PC-3 (cell line): Measurements from ENCODE around the gene WDR1. TPM values are rescaled to one million over a fixed set of nuclear protein-coding genes. Genes with fewer than 3 reads are reported as not detected.

Source experiments
- ATAC-seq: fragments of 200-7000 bp; cut with Tn5 transposase; 2 replicates; pipeline ENCODE4 v1.9.1; 2020; ENCODE audit warnings: mild to moderate bottlenecking, moderate library complexity
- BruUV-seq: library from RNA; stranded (reverse); fragments of 400-500 nt; replicated peaks from 2 replicates; lab custom pipeline; 2021; lab: Mats Ljungman, UMichigan
- CTCF ChIA-PET: fragments of 300-600 bp; sonication (Branson Sonifier 250); formaldehyde crosslinking; loops from one replicate; lab custom pipeline; 2022; ENCODE audit warnings: antibody characterized with exemption; lab: Charles Lee
- POLR2A ChIA-PET: fragments of 300-600 bp; sonication (Branson Sonifier 250); formaldehyde crosslinking; loops from one replicate; lab custom pipeline; 2022; ENCODE audit warnings: antibody characterized with exemption; ENCODE audit not compliant: unreplicated experiment; lab: Charles Lee
- DNase-seq: peaks from one replicate; pipeline ENCODE4 v3.0.0-alpha.2; 2015
- H2AFZ ChIP-seq: fragments of 300-600 bp; sonication (generic); 2 replicates; pipeline ENCODE4 v1.6.0; 2016; ENCODE audit warnings: antibody characterized with exemption, low read length
- H3F3A ChIP-seq: fragments of 300-600 bp; sonication (generic); one replicate; pipeline ENCODE4 v1.6.0; 2017; ENCODE audit warnings: antibody characterized with exemption, low read length, control low read depth, mild to moderate bottlenecking; ENCODE audit not compliant: unreplicated experiment
- H3K27ac ChIP-seq: fragments of 300-600 bp; sonication (generic); 2 replicates; pipeline ENCODE4 v1.5.1; 2016; ENCODE audit warnings: mild to moderate bottlenecking, low read length
- H3K27me3 ChIP-seq: fragments of 300-600 bp; sonication (generic); 2 replicates; pipeline ENCODE4 v1.6.1; 2016; ENCODE audit warnings: low read length, mixed read lengths
- H3K36me3 ChIP-seq: fragments of 300-600 bp; sonication (generic); 2 replicates; pipeline ENCODE4 v1.6.1; 2016; ENCODE audit warnings: low read depth, mixed run types, low read length, mixed read lengths
- H3K4me1 ChIP-seq: fragments of 300-600 bp; sonication (generic); 2 replicates; pipeline ENCODE4 v1.5.1; 2016; ENCODE audit warnings: low read length; ENCODE audit not compliant: insufficient read depth
- H3K4me2 ChIP-seq: fragments of 300-600 bp; sonication (generic); 2 replicates; pipeline ENCODE4 v1.6.0; 2016; ENCODE audit warnings: low read length
- H3K4me3 ChIP-seq: fragments of 300-600 bp; sonication (generic); 2 replicates; pipeline ENCODE4 v1.5.1; 2016; ENCODE audit warnings: mild to moderate bottlenecking, low read length, mixed read lengths
- H3K79me2 ChIP-seq: fragments of 300-600 bp; sonication (generic); 2 replicates; pipeline ENCODE4 v1.6.1; 2017; ENCODE audit warnings: low read length, mixed read lengths
- H3K9ac ChIP-seq: fragments of 300-600 bp; sonication (generic); 2 replicates; pipeline ENCODE4 v1.6.0; 2016; ENCODE audit warnings: mild to moderate bottlenecking, low read length
- H3K9me2 ChIP-seq: fragments of 300-600 bp; sonication (generic); replicated peaks from 2 replicates; pipeline ENCODE4 v1.6.1; 2016; ENCODE audit warnings: mixed run types, low read length, mixed read lengths
- H3K9me3 ChIP-seq: fragments of 300-600 bp; sonication (generic); 2 replicates; pipeline ENCODE4 v1.6.1; 2016; ENCODE audit warnings: low read length, mixed read lengths
- H4K20me1 ChIP-seq: fragments of 300-600 bp; sonication (generic); 2 replicates; pipeline ENCODE4 v1.6.1; 2016; ENCODE audit warnings: low read length, mixed read lengths
- EZH2 ChIP-seq: fragments of 300-600 bp; sonication (generic); IDR thresholded peaks from one replicate; pipeline ENCODE4 v1.6.1; 2017; ENCODE audit warnings: antibody characterized with exemption, mild to moderate bottlenecking, low read length; ENCODE audit not compliant: unreplicated experiment
- EZH2phosphoT487 ChIP-seq: fragments of 300-600 bp; sonication (generic); IDR thresholded peaks from 2 replicates; pipeline ENCODE4 v1.6.1; 2018; ENCODE audit warnings: mild to moderate bottlenecking, antibody characterized with exemption, low read length, borderline replicate concordance
- intact Hi-C: fragments of 100-400 bp; cut with micrococcal nuclease; formaldehyde crosslinking; loops from 2 replicates; pipeline ENCODE4 v1.9.0; 2023
- total RNA-seq: library from RNA; depleted of rRNA; stranded (reverse); fragments of >200 nt; gene quantifications from 2 replicates; pipeline ENCODE4 v1.2.3, GENCODE V29; 2014
- TF ChIP-seq, protein P1 (sequence below): fragments of 300-600 bp; sonication (generic); conservative IDR thresholded peaks from 2 replicates; pipeline ENCODE4 v1.5.1; 2017; ENCODE audit warnings: antibody characterized with exemption, low read depth, mild to moderate bottlenecking, low read length

WDR1 gene
- total RNA-seq, 1 experiment from 2014 or later = 150 TPM

DNA sequence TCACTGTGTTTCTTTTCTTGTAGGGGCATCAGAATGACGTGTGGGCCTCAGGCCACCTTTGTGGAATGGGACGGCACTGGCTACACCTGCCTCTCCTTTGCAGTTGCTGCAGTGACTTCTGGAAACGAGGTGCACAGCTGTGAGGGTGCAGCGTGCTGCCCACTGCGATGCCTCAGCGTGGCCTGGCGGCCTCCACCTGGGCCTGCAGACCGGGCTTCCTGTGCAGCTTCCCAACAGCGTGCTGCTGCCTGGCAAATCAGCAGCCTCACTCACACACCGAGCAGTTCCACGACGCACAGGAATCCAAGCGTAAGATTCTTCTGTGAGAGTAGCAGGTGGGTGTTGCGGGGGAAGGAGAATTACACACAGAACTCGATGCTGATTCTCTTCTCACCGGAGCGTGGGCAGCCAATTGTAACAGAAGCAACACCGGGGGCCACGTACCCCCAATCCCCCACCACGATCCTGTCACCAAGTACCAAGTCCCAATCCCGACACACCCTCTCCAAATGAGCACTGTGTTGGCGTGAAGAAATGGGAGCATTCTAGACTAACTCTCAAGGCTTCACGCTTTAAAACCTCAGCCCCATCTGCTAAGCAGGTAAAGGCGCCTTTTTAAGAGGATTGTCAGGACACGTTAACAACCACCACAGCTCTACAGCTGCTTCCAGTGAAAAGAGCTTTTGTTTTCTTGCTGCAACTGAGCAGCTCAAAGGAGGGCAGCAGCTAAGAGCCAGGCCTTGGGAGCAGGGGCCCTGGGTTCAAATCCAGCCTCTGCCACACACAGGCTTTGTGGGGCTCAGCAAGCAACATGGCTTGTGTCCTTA is 16.9 kb downstream of the WDR1 start:
- H4K20me1 ChIP-seq = peaks cover 3% of the 10 kb centered on the region; the same call in 1 of the 2 replicates
- no peaks in the 10 kb centered on the region for H3K9me2 ChIP-seq
- no peak overlapping the region for H3K9ac ChIP-seq
- ChIA-PET POLR2A (no interaction called here), CTCF (no interaction called here)
- no peak overlapping the region for H3K27ac ChIP-seq
- H3F3A ChIP-seq = peaks cover 5% of the 10 kb centered on the region
- peaks cover 45% of the 10 kb centered on the region for H3K4me1 ChIP-seq
- no peak overlapping the region for H3K4me2 ChIP-seq
- H3K36me3 ChIP-seq = peaks cover 29% of the 10 kb centered on the region
- no peak for TF ChIP-seq EZH2
- TF ChIP-seq, protein P1, sequence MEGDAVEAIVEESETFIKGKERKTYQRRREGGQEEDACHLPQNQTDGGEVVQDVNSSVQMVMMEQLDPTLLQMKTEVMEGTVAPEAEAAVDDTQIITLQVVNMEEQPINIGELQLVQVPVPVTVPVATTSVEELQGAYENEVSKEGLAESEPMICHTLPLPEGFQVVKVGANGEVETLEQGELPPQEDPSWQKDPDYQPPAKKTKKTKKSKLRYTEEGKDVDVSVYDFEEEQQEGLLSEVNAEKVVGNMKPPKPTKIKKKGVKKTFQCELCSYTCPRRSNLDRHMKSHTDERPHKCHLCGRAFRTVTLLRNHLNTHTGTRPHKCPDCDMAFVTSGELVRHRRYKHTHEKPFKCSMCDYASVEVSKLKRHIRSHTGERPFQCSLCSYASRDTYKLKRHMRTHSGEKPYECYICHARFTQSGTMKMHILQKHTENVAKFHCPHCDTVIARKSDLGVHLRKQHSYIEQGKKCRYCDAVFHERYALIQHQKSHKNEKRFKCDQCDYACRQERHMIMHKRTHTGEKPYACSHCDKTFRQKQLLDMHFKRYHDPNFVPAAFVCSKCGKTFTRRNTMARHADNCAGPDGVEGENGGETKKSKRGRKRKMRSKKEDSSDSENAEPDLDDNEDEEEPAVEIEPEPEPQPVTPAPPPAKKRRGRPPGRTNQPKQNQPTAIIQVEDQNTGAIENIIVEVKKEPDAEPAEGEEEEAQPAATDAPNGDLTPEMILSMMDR = no peak
- no peak for TF ChIP-seq EZH2phosphoT487
- peaks cover 78% of the 10 kb centered on the region for H3K79me2 ChIP-seq
- H3K27me3 ChIP-seq = no peaks in the 10 kb centered on the region
- no TSS peak for BruUV-seq
- H2AFZ ChIP-seq = no peak overlapping the region
- ATAC-seq (no peak), DNase-seq (no peak)
- intact Hi-C loops = no loop called here
- no peaks in the 10 kb centered on the region for H3K9me3 ChIP-seq
- H3K4me3 ChIP-seq = no peak overlapping the region

DNA sequence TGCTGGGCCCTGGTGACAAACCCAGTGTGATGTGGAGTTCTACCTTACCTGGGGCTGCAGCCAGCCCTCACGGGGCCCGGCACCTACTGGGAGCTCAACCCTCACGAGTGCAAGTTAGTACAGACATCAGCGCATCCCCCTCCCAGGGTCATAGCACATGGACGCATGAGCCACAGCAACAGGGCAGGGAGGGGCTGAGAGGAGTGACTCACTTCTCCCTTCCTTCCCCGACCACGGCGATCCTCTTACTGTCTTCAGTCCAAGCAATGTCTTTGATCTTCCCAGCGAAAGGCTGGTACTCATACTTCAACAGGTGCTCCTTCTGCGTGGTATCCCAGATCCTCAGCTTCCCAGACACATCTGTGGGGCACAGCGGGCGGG is 17.8 kb downstream of the WDR1 start:
- H3K79me2 ChIP-seq = peaks cover 78% of the 10 kb centered on the region
- H3K36me3 ChIP-seq = peaks cover 37% of the 10 kb centered on the region
- ChIA-PET POLR2A (no interaction called here), CTCF (no interaction called here)
- ATAC-seq = no peak
- no peak overlapping the region for H3K4me3 ChIP-seq
- no peaks in the 10 kb centered on the region for H3K27me3 ChIP-seq
- no peaks in the 10 kb centered on the region for H4K20me1 ChIP-seq
- H3F3A ChIP-seq = peaks cover 5% of the 10 kb centered on the region
- peak; percentile 36 for DNase-seq
- no peaks in the 10 kb centered on the region for H3K9me2 ChIP-seq
- no peak for TF ChIP-seq EZH2phosphoT487
- no TSS peak for BruUV-seq
- H3K4me1 ChIP-seq = peaks cover 45% of the 10 kb centered on the region
- H3K27ac ChIP-seq = peak overlapping the region; percentile 99
- no peak overlapping the region for H3K9ac ChIP-seq
- intact Hi-C loops = no loop called here
- H3K9me3 ChIP-seq = no peaks in the 10 kb centered on the region
- H3K4me2 ChIP-seq = no peak overlapping the region
- H2AFZ ChIP-seq = no peak overlapping the region

DNA sequence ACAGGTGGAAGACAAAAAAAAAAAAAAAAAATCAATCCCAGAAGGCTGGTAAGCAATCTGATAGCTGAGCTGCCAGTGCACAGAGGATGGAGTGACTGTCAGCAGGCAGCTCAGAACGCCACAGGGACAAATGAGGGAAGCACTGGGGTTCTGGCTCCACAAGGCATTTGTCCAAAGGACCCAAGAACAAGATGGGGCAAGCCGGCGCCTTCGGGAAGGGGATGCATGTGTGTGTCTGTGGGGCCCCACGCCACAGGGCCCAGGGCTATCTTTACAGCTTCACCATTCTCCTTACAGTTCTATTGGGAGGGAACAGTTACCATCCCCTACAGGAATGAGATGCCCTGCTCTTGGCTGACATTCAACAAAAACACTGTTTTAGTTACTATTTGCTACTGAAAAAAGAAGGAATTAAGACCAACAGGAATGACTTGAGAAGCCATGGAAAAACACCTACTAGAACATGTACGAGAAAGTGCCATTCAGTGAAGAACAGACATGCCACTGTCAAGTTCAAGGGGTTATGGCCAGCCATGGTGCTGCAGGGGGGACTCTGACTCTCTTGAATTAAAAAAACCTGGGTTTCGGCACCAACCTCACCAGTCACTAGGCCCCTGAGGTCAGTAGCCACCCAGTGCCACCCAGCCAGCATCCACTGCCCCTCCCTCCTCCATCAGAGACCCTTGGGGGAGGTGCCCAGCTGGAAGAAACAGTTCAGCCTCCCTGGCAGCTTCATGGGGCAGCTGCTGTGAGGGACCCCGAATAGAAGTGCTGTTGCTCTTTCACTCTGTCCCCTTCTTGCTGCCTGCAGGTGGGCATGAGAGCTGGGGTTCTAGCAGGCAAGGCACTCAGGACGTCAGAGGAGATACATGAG is 18.5 kb downstream of the WDR1 start:
- peaks cover 45% of the 10 kb centered on the region for H3K4me1 ChIP-seq
- H2AFZ ChIP-seq = no peak overlapping the region
- peak overlapping the region; percentile 99 for H3K27ac ChIP-seq
- H3F3A ChIP-seq = peaks cover 5% of the 10 kb centered on the region
- H3K36me3 ChIP-seq = peaks cover 39% of the 10 kb centered on the region
- H3K9ac ChIP-seq = no peak overlapping the region
- no TSS peak for BruUV-seq
- no peak overlapping the region for H3K4me2 ChIP-seq
- TF ChIP-seq, protein P1 = no peak
- TF ChIP-seq EZH2phosphoT487 (no peak), EZH2 (no peak)
- no peaks in the 10 kb centered on the region for H3K27me3 ChIP-seq
- no peak for DNase-seq
- no peaks in the 10 kb centered on the region for H3K9me3 ChIP-seq
- CTCF ChIA-PET = no interaction called here
- POLR2A ChIA-PET = no interaction called here
- no peaks in the 10 kb centered on the region for H3K9me2 ChIP-seq
- intact Hi-C loops = no loop called here
- no peak for ATAC-seq
- H4K20me1 ChIP-seq = no peaks in the 10 kb centered on the region
- no peak overlapping the region for H3K4me3 ChIP-seq
- H3K79me2 ChIP-seq = peaks cover 78% of the 10 kb centered on the region
